Stimulated activated CD4-positive, alpha-beta T cell treated with anti-CD3 and anti-CD28 coated beads, Interleukin-15, amount 100 ng/mL, for 24 hours (primary cell): Measurements from ENCODE around the gene CCNYL1.

ENCODE experiments used
- DNase-seq: peaks from one replicate; pipeline ENCODE4 v3.0.0-alpha.2; 2020

The CCNYL1 gene

GRCh38 chr2:207767461-207768167 lies 56.2 kb downstream of the CCNYL1 start:
- DNase-seq, result peak; percentile 36

- peak; percentile 48 for DNase-seq
These were observed 56.9 kb downstream of the CCNYL1 start for GRCh38 chr2:207768168-207768865.

GRCh38 chr2:207768866-207769596 lies 57.6 kb downstream of the CCNYL1 start:
- DNase-seq, result peak; percentile 49

GRCh38 chr2:207770602-207771404 lies 59.4 kb downstream of the CCNYL1 start:
- DNase-seq, result peak; percentile 10

- DNase-seq, result no peak
These were observed 60.0 kb downstream of the CCNYL1 start for GRCh38 chr2:207771421-207771820.

GRCh38 chr2:207772081-207772843 lies 60.8 kb downstream of the CCNYL1 start:
- DNase-seq, result peak; percentile 30

GRCh38 chr2:207772844-207773205 lies 61.4 kb downstream of the CCNYL1 start:
- no peak for DNase-seq

- DNase-seq, result no peak
These were observed 64.0 kb downstream of the CCNYL1 start for GRCh38 chr2:207775473-207775872.

GRCh38 chr2:207777124-207777523 lies 65.7 kb downstream of the CCNYL1 start:
- no peak for DNase-seq

- DNase-seq, result no peak
These were observed 67.0 kb downstream of the CCNYL1 start for GRCh38 chr2:207778298-207778882.

GRCh38 chr2:207779523-207779922 lies 68.1 kb downstream of the CCNYL1 start:
- DNase-seq, result no peak

- no peak for DNase-seq
These were observed 71.0 kb downstream of the CCNYL1 start for GRCh38 chr2:207782238-207783030.

GRCh38 chr2:207783514-207783913 lies 72.1 kb downstream of the CCNYL1 start:
- DNase-seq, result no peak

GRCh38 chr2:207784898-207785297 lies 73.5 kb downstream of the CCNYL1 start:
- DNase-seq, result no peak

GRCh38 chr2:207787017-207787416 lies 75.6 kb downstream of the CCNYL1 start:
- DNase-seq, result no peak

- no peak for DNase-seq
These were observed 76.4 kb downstream of the CCNYL1 start for GRCh38 chr2:207787800-207788199.

- DNase-seq, result no peak
These were observed 79.5 kb downstream of the CCNYL1 start for GRCh38 chr2:207790898-207791297.

- DNase-seq, result no peak
These were observed 80.3 kb downstream of the CCNYL1 start for GRCh38 chr2:207791579-207792243.

- no peak for DNase-seq
These were observed 80.9 kb downstream of the CCNYL1 start for GRCh38 chr2:207792244-207792785.
